Uterus (tissue), 4 donors: Measurements from ENCODE around the gene OR10A7. TPM values are rescaled to one million over a fixed set of nuclear protein-coding genes. Genes with fewer than 3 reads are reported as not detected.

Experiments used
- DNase-seq, 2 donors: peaks; one replicate each; pipeline ENCODE4 v3.0.0-alpha.2; 2019 to 2020
- H3K27ac ChIP-seq, 2 donors: fragments of 200-600 bp; sonication (generic); 1 replicate in 1 of 2; 2 replicates in 1 of 2; pipeline ENCODE4 v1.5.1; 2016 to 2018
- H3K27me3 ChIP-seq, 2 donors: fragments of 200-600 bp; sonication (generic); one replicate each; pipeline ENCODE4 v1.5.1; 2018 to 2019; ENCODE audit warnings: control low read depth in 1 of 2
- H3K36me3 ChIP-seq, 2 donors: fragments of 200-600 bp; sonication (generic); one replicate each; pipeline ENCODE4 v1.5.1; 2019; ENCODE audit warnings: control low read depth in 1 of 2
- H3K4me1 ChIP-seq, 2 donors: fragments of 200-600 bp; sonication (generic); one replicate each; pipeline ENCODE4 v1.5.1; 2018 to 2019; ENCODE audit warnings: control low read depth in 1 of 2
- H3K4me3 ChIP-seq, 2 donors: fragments of 200-600 bp; sonication (generic); 1 replicate in 1 of 2; 2 replicates in 1 of 2; pipeline ENCODE4 v1.5.1; 2018 to 2019; ENCODE audit warnings: mild to moderate bottlenecking in 1 of 2
- H3K9me3 ChIP-seq, 2 donors: fragments of 200-600 bp; sonication (generic); one replicate each; pipeline ENCODE4 v1.5.1; 2019; ENCODE audit warnings: control low read depth in 1 of 2
- POLR2A ChIP-seq, 2 donors: fragments of 450-650 bp; IDR thresholded peaks; one replicate each; pipeline ENCODE4 v1.6.1; 2016; ENCODE audit warnings: antibody characterized with exemption in 2 of 2, mild to moderate bottlenecking in 1 of 2, moderate library complexity in 1 of 2
- intact Hi-C: fragments of 100-400 bp; cut with DNase I; formaldehyde crosslinking; loops from one replicate; pipeline ENCODE4 v1.15.1; 2023; ENCODE audit warnings: low total_unique reads
- total RNA-seq, 4 donors: library from RNA; depleted of rRNA in 3 of 4; stranded (reverse); fragments of >200 nt in 3 of 4; gene quantifications; one replicate each; pipeline versions ENCODE4 v1.1.0 to v1.2.4, GENCODE V29; 2014 to 2023
- TF ChIP-seq, protein P1 (sequence below), 4 experiments: fragments of 200-600 bp in 2 of 4; fragments of 450-650 bp in 2 of 4; sonication (generic) in 2 of 4; IDR thresholded peaks; one replicate each; pipeline ENCODE4 v1.5.1; 2016 to 2019; ENCODE audit warnings: antibody characterized with exemption in 4 of 4, mild to moderate bottlenecking in 2 of 4, moderate library complexity in 1 of 4
- donor health status: DM: yes; HTN: yes; CAD: no.

Gene OR10A7
- total RNA-seq, 4 donors from 2014 or later = not detected

DNA sequence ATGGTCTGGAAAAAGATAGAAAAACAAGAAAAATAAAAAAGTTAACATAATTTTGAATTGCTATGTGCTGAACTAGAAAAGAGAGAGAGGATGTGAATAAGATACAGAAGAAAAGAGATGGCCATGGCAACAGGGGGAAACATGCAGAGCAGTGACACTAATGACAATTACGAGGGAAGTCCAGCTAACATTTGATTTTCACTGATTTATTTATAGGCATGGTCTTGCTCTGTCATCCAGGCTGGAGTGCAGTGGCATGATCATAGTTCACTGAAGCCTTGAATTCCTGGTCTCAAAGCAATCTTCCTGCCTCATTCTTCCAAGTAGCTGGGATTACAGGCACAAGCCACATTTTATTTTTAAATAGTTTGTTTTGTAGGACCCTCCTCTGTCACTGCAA, 25.3 kb downstream of the OR10A7 start:
- DNase-seq = no peak
- no peaks in the 10 kb centered on the region for H3K4me1 ChIP-seq

DNA sequence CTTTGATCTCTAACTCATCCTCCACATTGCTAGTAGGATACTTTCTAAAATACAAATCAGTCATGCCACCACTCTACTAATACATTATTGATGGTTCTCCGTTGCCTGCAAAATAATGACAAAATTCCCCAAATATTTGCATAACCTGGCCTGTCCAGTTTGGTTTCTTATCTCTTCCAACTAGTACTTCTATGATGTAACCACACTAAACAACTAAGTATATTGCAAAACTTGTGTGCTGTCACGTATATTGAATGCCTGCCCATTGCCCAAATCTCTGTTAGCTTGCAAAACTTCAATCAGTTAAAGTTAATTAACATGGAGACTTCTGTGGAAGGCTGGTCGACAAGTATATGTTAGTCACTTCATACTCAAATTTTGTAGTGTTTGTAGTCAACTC, 30.1 kb downstream of the OR10A7 start:
- intact Hi-C loops = no loop called here
- Histone ChIP-seq H3K9me3 (no peaks in the 10 kb centered on the region), H3K4me1 (no peaks in the 10 kb centered on the region), H3K4me3 (no peak overlapping the region), H3K27ac (no peak overlapping the region), H3K36me3 (no peaks in the 10 kb centered on the region), H3K27me3 (no peaks in the 10 kb centered on the region)
- TF ChIP-seq, protein P1, sequence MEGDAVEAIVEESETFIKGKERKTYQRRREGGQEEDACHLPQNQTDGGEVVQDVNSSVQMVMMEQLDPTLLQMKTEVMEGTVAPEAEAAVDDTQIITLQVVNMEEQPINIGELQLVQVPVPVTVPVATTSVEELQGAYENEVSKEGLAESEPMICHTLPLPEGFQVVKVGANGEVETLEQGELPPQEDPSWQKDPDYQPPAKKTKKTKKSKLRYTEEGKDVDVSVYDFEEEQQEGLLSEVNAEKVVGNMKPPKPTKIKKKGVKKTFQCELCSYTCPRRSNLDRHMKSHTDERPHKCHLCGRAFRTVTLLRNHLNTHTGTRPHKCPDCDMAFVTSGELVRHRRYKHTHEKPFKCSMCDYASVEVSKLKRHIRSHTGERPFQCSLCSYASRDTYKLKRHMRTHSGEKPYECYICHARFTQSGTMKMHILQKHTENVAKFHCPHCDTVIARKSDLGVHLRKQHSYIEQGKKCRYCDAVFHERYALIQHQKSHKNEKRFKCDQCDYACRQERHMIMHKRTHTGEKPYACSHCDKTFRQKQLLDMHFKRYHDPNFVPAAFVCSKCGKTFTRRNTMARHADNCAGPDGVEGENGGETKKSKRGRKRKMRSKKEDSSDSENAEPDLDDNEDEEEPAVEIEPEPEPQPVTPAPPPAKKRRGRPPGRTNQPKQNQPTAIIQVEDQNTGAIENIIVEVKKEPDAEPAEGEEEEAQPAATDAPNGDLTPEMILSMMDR (IDR thresholded peaks at IDR 0.05) = no peak
- no peak for TF ChIP-seq POLR2A (IDR thresholded peaks at IDR 0.05)
- no peak for DNase-seq

More for the DNA sequence above, 25.3 kb downstream of the OR10A7 start:
- Histone ChIP-seq H3K9me3 (no peaks in the 10 kb centered on the region), H3K36me3 (no peaks in the 10 kb centered on the region), H3K27ac (no peak overlapping the region), H3K4me3 (no peak overlapping the region), H3K27me3 (no peaks in the 10 kb centered on the region)
- TF ChIP-seq, protein P1 (IDR thresholded peaks at IDR 0.05) = no peak
- TF ChIP-seq POLR2A (IDR thresholded peaks at IDR 0.05) = no peak
- intact Hi-C loops = no loop called here

DNA sequence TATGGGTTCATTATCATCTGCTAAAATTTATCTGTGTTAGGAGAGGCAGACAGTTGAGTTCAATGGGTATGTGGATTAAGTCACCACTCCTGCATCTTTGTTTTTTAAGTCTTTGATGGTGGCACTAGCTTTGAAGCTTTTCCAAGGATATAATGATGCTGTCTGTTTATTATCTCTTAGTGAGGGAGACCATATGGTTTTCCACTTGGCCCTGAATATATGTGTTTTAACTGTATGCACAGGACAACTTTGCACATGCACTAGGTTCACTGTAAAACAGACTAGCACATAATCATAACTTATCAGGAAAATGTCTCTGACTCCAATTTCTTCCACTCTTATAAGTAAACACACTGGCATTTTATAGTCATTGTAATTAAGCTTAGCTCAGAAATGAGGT, 32.5 kb downstream of the OR10A7 start:
- H3K4me3 ChIP-seq = no peak overlapping the region
- intact Hi-C loops = no loop called here
- no peak for DNase-seq
- H3K27me3 ChIP-seq = no peaks in the 10 kb centered on the region
- H3K9me3 ChIP-seq = no peaks in the 10 kb centered on the region
- H3K4me1 ChIP-seq = no peaks in the 10 kb centered on the region
- H3K36me3 ChIP-seq = no peaks in the 10 kb centered on the region
- no peak for TF ChIP-seq POLR2A (IDR thresholded peaks at IDR 0.05)
- TF ChIP-seq, protein P1 (IDR thresholded peaks at IDR 0.05) = no peak
- H3K27ac ChIP-seq = no peak overlapping the region

DNA sequence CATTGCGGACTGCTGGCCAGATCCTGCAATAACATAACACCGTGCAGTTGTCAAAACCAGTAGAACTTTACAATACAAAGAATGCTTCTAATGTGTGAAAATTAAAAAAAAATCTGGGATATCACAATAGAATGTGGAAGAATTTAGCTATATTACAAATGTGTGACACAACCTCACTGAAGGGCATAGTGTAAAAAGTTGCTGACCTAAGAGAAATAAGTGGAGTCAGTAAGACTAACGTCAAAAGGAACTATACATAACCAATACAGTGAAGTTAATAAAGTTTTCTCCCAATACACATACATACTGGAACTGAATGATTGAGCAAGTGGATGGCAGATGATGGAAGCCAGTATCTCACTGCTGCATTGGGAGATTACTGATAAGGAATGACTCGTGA, 36.0 kb downstream of the OR10A7 start:
- Histone ChIP-seq H3K27me3 (no peaks in the 10 kb centered on the region), H3K4me1 (no peaks in the 10 kb centered on the region), H3K4me3 (no peak overlapping the region), H3K36me3 (no peaks in the 10 kb centered on the region), H3K27ac (no peak overlapping the region), H3K9me3 (no peaks in the 10 kb centered on the region)
- intact Hi-C loops = no loop called here
- DNase-seq = no peak
- TF ChIP-seq, protein P1 (IDR thresholded peaks at IDR 0.05) = no peak
- no peak for TF ChIP-seq POLR2A (IDR thresholded peaks at IDR 0.05)

DNA sequence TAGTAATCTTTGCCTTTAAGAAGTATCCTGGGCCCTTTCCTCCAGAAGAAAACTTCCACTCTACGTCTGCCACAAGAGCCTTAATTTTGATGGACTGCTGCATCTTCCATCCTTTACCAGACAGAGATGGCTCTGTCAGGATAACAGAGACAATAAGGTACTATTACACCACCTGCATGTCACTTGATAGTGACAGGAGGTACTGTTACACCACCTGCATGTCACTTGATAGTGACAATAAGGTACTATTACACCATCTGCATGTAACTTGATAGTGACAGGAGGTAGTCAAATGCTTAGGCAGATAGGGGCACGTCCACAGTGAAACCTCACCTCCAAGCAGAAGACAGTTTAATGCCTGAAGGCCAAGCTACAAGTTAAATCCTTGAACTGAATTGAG, 37.5 kb downstream of the OR10A7 start:
- DNase-seq = no peak
- intact Hi-C loops = no loop called here
- TF ChIP-seq, protein P1 (IDR thresholded peaks at IDR 0.05) = no peak
- no peak for TF ChIP-seq POLR2A (IDR thresholded peaks at IDR 0.05)
- Histone ChIP-seq H3K27ac (no peak overlapping the region), H3K4me3 (no peak overlapping the region), H3K9me3 (no peaks in the 10 kb centered on the region), H3K4me1 (no peaks in the 10 kb centered on the region), H3K36me3 (no peaks in the 10 kb centered on the region), H3K27me3 (no peaks in the 10 kb centered on the region)

Other genes with a start within 250 kb of the OR10A7 start
- gene TESPA1, start 236.3 kb upstream of the OR10A7 start, total RNA-seq = 1 to 10 TPM in 1 of 4 donors, not detected in 3; 1.4 TPM
- gene NEUROD4, start 201.1 kb upstream of the OR10A7 start, total RNA-seq = not detected
- gene OR9K2, start 94.6 kb upstream of the OR10A7 start, total RNA-seq = not detected
- not detected for gene OR6C74, start 23.6 kb downstream of the OR10A7 start, total RNA-seq
- gene OR6C6, start 75.5 kb downstream of the OR10A7 start, total RNA-seq = not detected
- not detected for gene OR6C1, start 93.3 kb downstream of the OR10A7 start, total RNA-seq
- gene OR6C3, start 109.7 kb downstream of the OR10A7 start, total RNA-seq = not detected
- not detected for gene OR6C75, start 141.9 kb downstream of the OR10A7 start, total RNA-seq
- not detected for gene OR6C65, start 179.5 kb downstream of the OR10A7 start, total RNA-seq
- not detected for gene OR6C76, start 205.2 kb downstream of the OR10A7 start, total RNA-seq
- not detected for gene OR6C2, start 223.1 kb downstream of the OR10A7 start, total RNA-seq
- not detected for gene OR6C70, start 249.1 kb downstream of the OR10A7 start, total RNA-seq